H9 (cell line): ENCODE results near the gene ITGA11. TPM values are rescaled to one million over a fixed set of nuclear protein-coding genes. Genes with fewer than 3 reads are reported as not detected.

ENCODE experiments used
- DNase-seq: peaks from one replicate; pipeline ENCODE4 v3.0.0-alpha.2; 2017
- H2AFZ ChIP-seq: one replicate; pipeline ENCODE4 v1.6.1; 2013; ENCODE audit warnings: mild to moderate bottlenecking, low read length, control low read depth, moderate library complexity
- H2AK5ac ChIP-seq: 2 replicates; pipeline ENCODE4 v1.6.1; 2013; ENCODE audit warnings: low read length, control low read depth, mixed read lengths; ENCODE audit not compliant: insufficient read length
- H2BK120ac ChIP-seq: one replicate; pipeline ENCODE4 v1.6.1; 2013; ENCODE audit warnings: low read depth, mild to moderate bottlenecking, low read length, control low read depth, inconsistent platforms; ENCODE audit not compliant: poor library complexity, severe bottlenecking
- H2BK12ac ChIP-seq: 2 replicates; pipeline ENCODE4 v1.6.1; 2013; ENCODE audit warnings: low read length, control low read depth, mixed read lengths, low read depth; ENCODE audit not compliant: insufficient read length
- H2BK15ac ChIP-seq: 2 replicates; pipeline ENCODE4 v1.6.1; 2013; ENCODE audit warnings: low read depth, low read length, control low read depth
- H2BK20ac ChIP-seq: one replicate; pipeline ENCODE4 v1.6.1; 2013; ENCODE audit warnings: low read depth, mild to moderate bottlenecking, low read length, control low read depth, inconsistent platforms; ENCODE audit not compliant: poor library complexity, severe bottlenecking
- H2BK5ac ChIP-seq: 2 replicates; pipeline ENCODE4 v1.6.1; 2013; ENCODE audit warnings: low read length, control low read depth, mixed read lengths; ENCODE audit not compliant: insufficient read length
- H3K14ac ChIP-seq: 2 replicates; pipeline ENCODE4 v1.6.1; 2013; ENCODE audit warnings: low read length, control low read depth; ENCODE audit not compliant: insufficient read depth
- H3K18ac ChIP-seq: 2 replicates; pipeline ENCODE4 v1.6.1; 2013; ENCODE audit warnings: low read depth, mild to moderate bottlenecking, mixed read lengths, low read length, control low read depth; ENCODE audit not compliant: insufficient read length
- H3K23ac ChIP-seq: 2 replicates; pipeline ENCODE4 v1.6.1; 2013; ENCODE audit warnings: low read length, control low read depth, mixed read lengths, low read depth; ENCODE audit not compliant: insufficient read length
- H3K23me2 ChIP-seq: 2 replicates; pipeline ENCODE4 v1.6.1; 2013; ENCODE audit warnings: low read depth, mild to moderate bottlenecking, mixed read lengths, low read length, control low read depth; ENCODE audit not compliant: insufficient read length, poor library complexity, severe bottlenecking
- H3K27ac ChIP-seq: 2 replicates; pipeline ENCODE4 v1.5.1; 2013; ENCODE audit warnings: low read length, control low read depth, mixed read lengths, low read depth; ENCODE audit not compliant: insufficient read length
- H3K27me3 ChIP-seq: 2 replicates; pipeline ENCODE4 v1.6.1; 2013; ENCODE audit warnings: low read length, control low read depth, inconsistent platforms; ENCODE audit not compliant: insufficient read depth
- H3K4ac ChIP-seq: 2 replicates; pipeline ENCODE4 v1.6.1; 2013; ENCODE audit warnings: low read depth, mild to moderate bottlenecking, control low read depth, inconsistent platforms, low read length, moderate library complexity
- H3K4me1 ChIP-seq: 2 replicates; pipeline ENCODE4 v1.6.1; 2013; ENCODE audit warnings: low read length, control low read depth, inconsistent platforms; ENCODE audit not compliant: insufficient read depth
- H3K4me2 ChIP-seq: 2 replicates; pipeline ENCODE4 v1.6.1; 2013; ENCODE audit warnings: low read length, control low read depth, mixed read lengths; ENCODE audit not compliant: insufficient read length, insufficient read depth
- H3K56ac ChIP-seq: 2 replicates; pipeline ENCODE4 v1.6.1; 2013; ENCODE audit warnings: low read depth, mild to moderate bottlenecking, mixed read lengths, low read length, control low read depth; ENCODE audit not compliant: insufficient read length
- H3K79me1 ChIP-seq: 2 replicates; pipeline ENCODE4 v1.6.1; 2013; ENCODE audit warnings: low read depth, mild to moderate bottlenecking, moderate library complexity, low read length, control low read depth, inconsistent platforms; ENCODE audit not compliant: insufficient read depth, poor library complexity, severe bottlenecking
- H3K79me2 ChIP-seq: 2 replicates; pipeline ENCODE4 v1.6.1; 2013; ENCODE audit warnings: low read length, control low read depth, inconsistent platforms; ENCODE audit not compliant: insufficient read depth
- H3K9ac ChIP-seq: 2 replicates; pipeline ENCODE4 v1.6.1; 2013; ENCODE audit warnings: low read length, control low read depth, mixed read lengths; ENCODE audit not compliant: insufficient read length; ENCODE audit errors: extremely low read depth
- H3K9me3 ChIP-seq: one replicate; pipeline ENCODE4 v1.6.1; 2013; ENCODE audit warnings: low read depth, low read length, inconsistent platforms; ENCODE audit not compliant: control insufficient read depth
- H3T11ph ChIP-seq: one replicate; pipeline ENCODE4 v1.6.1; 2013; ENCODE audit warnings: mild to moderate bottlenecking, low read length, control low read depth, inconsistent platforms
- H4K20me1 ChIP-seq: one replicate; pipeline ENCODE4 v1.6.1; 2013; ENCODE audit not compliant: control insufficient read depth, insufficient read length, insufficient read depth
- H4K5ac ChIP-seq: 2 replicates; pipeline ENCODE4 v1.6.1; 2013; ENCODE audit warnings: low read depth, mild to moderate bottlenecking, mixed read lengths, low read length, control low read depth; ENCODE audit not compliant: insufficient read length
- H4K8ac ChIP-seq: replicated peaks from 2 replicates; pipeline ENCODE4 v1.6.1; 2013; ENCODE audit warnings: low read length, control low read depth, mixed read lengths, low read depth; ENCODE audit not compliant: insufficient read length
- H4K91ac ChIP-seq: 2 replicates; pipeline ENCODE4 v1.6.1; 2013; ENCODE audit warnings: low read depth, mild to moderate bottlenecking, moderate library complexity, mixed read lengths, low read length, control low read depth; ENCODE audit not compliant: insufficient read length
- H3K27ac Mint-ChIP-seq, 3 experiments: 2 replicates in 2 of 3; 3 replicates in 1 of 3; pipeline ENCODE4 v1.8.0; 2020 to 2021; ENCODE audit warnings: mixed read lengths in 3 of 3, mild to moderate bottlenecking in 1 of 3, moderate library complexity in 1 of 3
- H3K27me3 Mint-ChIP-seq: 2 replicates; pipeline ENCODE4 v1.8.0; 2021; ENCODE audit warnings: low read depth, mild to moderate bottlenecking, moderate library complexity, mixed read lengths
- H3K36me3 Mint-ChIP-seq, 3 experiments: 2 replicates in 2 of 3; 3 replicates in 1 of 3; pipeline ENCODE4 v1.8.0; 2020 to 2021; ENCODE audit warnings: low read depth in 3 of 3, mixed read lengths in 3 of 3; ENCODE audit not compliant: insufficient read depth in 1 of 3
- H3K4me1 Mint-ChIP-seq, 2 experiments: 2 replicates each; pipeline ENCODE4 v1.8.0; 2020; ENCODE audit warnings: mixed read lengths in 2 of 2
- H3K4me3 Mint-ChIP-seq, 2 experiments: 2 replicates in 1 of 2; 3 replicates in 1 of 2; pipeline ENCODE4 v1.8.0; 2020 to 2021; ENCODE audit warnings: mild to moderate bottlenecking in 2 of 2, mixed read lengths in 2 of 2, moderate library complexity in 1 of 2
- H3K9me3 Mint-ChIP-seq, 2 experiments: 2 replicates in 1 of 2; 3 replicates in 1 of 2; pipeline ENCODE4 v1.8.0; 2020; ENCODE audit warnings: mild to moderate bottlenecking in 2 of 2, mixed read lengths in 2 of 2, moderate library complexity in 1 of 2
- CTCF ChIP-seq: fragments of 200-600 bp; sonication (generic); conservative IDR thresholded peaks from 3 replicates; pipeline ENCODE4 v1.8.0; 2021; ENCODE audit warnings: antibody characterized with exemption, mild to moderate bottlenecking
- WGBS: extraction: QIAGEN DNeasy Blood & Tissue Kit; methylation state at CpG from one replicate; pipeline ENCODE4 v1.1.7; 2013; ENCODE audit warnings: missing lambda C conversion rate, low lambda C conversion rate, mixed read lengths; ENCODE audit not compliant: insufficient read length; ENCODE audit errors: extremely low coverage; 5-methylcytosine and 5-hydroxymethylcytosine counted together
- total RNA-seq: library from RNA; stranded (reverse); gene quantifications from 2 replicates; pipeline ENCODE4 v1.2.1, GENCODE V29; 2021

Gene ITGA11
- total RNA-seq, 1 experiment from 2014 or later = 0.07 TPM

GRCh38 chr15:68389041-68389930 is 42.7 kb downstream of the ITGA11 start:
- Mint-ChIP-seq H3K9me3 (peaks cover 3 to 9% of the 10 kb centered on the region in 2 experiments; a peak in 4 of 5 replicates), H3K27me3 (no peaks in the 10 kb centered on the region; the same call in none of the 2 replicates), H3K4me1 (no peaks in the 10 kb centered on the region), H3K36me3 (0 out of 7 replicates have a peak, but pooled peaks cover 0 to 5% (median 0%) of the 10 kb centered on the region in 3 experiments), H3K4me3 (no peak overlapping the region), H3K27ac (no peak overlapping the region; a peak in 1 of 7 replicates)
- no CpG with 5 or more reads among the region's 7 CpGs for WGBS
- peak; percentile 37; the same call in 2 of the 3 replicates for TF ChIP-seq CTCF
- no peak overlapping the region for H3K18ac ChIP-seq
- no peak overlapping the region for H3K14ac ChIP-seq
- no peak overlapping the region for H3K4ac ChIP-seq
- no peak overlapping the region for H3K9ac ChIP-seq
- no peak overlapping the region for H3K27ac ChIP-seq
- no peak overlapping the region for H2BK15ac ChIP-seq
- no peak overlapping the region for H4K91ac ChIP-seq
- no peak overlapping the region for H3T11ph ChIP-seq
- H3K23ac ChIP-seq = no peak overlapping the region
- no peak overlapping the region for H3K4me2 ChIP-seq
- no peaks in the 10 kb centered on the region for H3K79me1 ChIP-seq
- H2AFZ ChIP-seq = no peak overlapping the region
- DNase-seq = peak; percentile 33
- no peak overlapping the region for H3K56ac ChIP-seq
- no peaks in the 10 kb centered on the region for H3K4me1 ChIP-seq
- H3K23me2 ChIP-seq = no peaks in the 10 kb centered on the region
- H2BK12ac ChIP-seq = no peak overlapping the region
- no peak overlapping the region for H2BK20ac ChIP-seq
- H2BK5ac ChIP-seq = no peak overlapping the region
- H2BK120ac ChIP-seq = no peak overlapping the region
- no peak overlapping the region for H4K8ac ChIP-seq
- no peaks in the 10 kb centered on the region for H4K20me1 ChIP-seq
- no peaks in the 10 kb centered on the region; the same call in 1 of the 2 replicates for H3K27me3 ChIP-seq
- H3K9me3 ChIP-seq = no peaks in the 10 kb centered on the region
- no peaks in the 10 kb centered on the region for H3K79me2 ChIP-seq
- no peak overlapping the region for H4K5ac ChIP-seq
- no peak overlapping the region for H2AK5ac ChIP-seq
